GM11168 (cell line): ENCODE measurements around the gene TLL2.
"Not testable (repeated sequence)": the region's sequence is repeated elsewhere in the genome, so short reads cannot be mapped to it uniquely, and the experiment has no call there.

Experiments
- in situ Hi-C: fragments of 300-500 bp; cut with MboI; formaldehyde crosslinking; loops from one replicate; pipeline ENCODE4 v1.12.0; 2022; ENCODE audit warnings: low sequenced_read_pairs; ENCODE audit not compliant: unreplicated experiment

Gene TLL2

DNA sequence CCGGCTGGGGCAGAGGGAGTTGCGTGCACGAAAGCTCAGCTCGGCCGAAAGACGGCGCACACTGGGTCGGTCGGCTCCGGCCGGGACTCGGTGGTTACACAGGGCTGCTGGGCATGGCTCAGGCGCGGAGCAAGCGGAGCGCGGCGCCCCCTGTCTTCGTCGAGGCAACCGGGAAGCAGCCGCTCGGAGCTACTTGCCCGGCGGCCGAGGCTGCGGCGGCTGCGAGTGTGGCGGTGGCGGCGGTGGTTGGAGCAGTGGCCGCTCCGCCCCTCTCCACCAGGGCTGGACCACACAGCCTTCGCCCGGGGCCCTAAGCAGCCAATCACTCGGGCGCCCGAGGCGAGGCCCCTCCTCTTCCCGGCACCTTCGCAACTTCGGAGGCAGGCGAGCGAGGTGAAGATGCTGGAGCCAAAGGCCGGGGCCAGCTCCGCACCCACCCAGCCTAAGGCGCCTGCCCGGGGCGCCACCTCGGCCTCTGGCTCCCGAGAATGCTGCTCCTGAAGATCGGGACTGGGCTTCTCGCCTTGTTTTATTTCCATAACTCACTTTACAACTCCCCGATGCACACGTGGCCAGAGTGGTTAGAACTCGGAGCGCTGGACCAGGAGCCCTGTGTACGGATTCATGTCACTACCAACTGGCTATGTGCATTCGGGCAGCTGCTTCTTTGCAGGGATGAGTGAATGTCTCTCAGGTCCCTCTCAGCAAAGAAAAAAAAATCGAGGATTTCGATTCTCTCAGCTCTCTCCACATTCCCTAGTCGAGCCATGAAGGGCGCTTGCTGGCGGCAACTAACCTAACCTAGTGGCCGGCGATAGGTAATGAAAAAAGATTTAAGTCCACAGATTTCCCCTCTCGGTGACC lies at the start of gene TLL2:
TLL2 (minus strand) TSS at position 229 of the 864 bp plus-strand sequence. CDS start 241 bp downstream, outside the sequence.
- in situ Hi-C loops, result loop anchor here (5.0 kb wide), 1 partner anchor 122 kb away; no protein-coding TSS in a partner anchor

DNA sequence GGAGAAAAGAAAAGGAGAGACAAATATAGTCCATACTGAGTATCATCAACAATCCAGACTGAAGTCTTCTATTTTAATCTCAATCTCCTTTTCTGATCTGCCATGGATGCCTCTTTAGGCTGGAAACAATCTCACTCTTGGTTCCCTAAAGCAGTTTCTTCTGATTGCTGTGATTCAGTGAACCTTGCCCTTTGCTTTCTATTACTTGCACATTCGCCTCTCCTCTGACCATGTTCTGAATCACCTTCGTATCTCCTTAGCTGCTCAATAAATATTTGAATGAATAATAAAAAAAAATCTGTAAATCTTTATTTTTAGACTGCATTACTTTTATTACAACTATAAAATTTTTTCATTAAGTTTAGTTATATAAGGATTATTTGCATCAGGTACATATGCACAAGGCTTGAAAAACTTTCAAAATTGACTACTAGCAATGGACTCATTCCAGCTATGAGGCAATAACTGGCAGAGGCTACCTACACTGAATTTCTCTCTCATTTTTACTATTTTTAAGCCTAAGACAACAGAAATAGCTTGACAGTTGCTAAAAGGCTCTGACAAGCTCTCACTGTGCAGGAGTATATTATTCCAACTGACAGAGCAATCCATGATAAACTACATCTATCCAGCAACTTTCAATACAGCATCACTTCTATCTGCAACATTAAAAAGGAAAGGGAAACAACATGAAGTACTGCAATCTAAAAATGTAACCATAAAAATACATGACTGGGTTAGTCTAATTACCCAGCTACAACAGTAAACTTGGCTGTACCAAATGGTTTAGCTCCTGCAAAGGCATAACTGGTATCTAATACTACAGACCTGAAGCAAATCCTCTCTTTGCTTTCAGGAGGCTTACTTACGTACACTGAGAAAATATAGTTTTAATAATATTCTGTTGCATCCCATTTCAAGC lies 47.5 kb upstream of the TLL2 start:
- in situ Hi-C loops, result no loop called here

DNA sequence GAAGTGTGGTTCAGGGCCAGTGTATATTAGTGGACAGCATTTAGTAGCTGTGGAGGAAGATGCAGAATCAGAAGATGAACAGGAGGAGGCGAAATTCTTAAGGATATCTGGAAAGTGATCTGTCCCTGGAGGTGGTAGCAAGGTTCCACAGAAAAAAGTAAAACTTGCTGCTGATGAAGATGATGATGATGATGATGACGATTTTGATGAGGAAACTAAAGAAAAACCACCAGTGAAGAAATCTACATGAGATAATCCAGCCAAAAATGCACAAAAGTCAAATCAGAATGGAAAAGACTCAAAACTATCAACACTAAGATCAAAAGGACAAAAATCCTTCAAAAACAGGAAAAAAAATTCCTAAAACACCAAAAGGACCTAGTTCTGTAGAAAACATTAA lies 46.8 kb upstream of the TLL2 start:
- in situ Hi-C loops, result no loop called here

DNA sequence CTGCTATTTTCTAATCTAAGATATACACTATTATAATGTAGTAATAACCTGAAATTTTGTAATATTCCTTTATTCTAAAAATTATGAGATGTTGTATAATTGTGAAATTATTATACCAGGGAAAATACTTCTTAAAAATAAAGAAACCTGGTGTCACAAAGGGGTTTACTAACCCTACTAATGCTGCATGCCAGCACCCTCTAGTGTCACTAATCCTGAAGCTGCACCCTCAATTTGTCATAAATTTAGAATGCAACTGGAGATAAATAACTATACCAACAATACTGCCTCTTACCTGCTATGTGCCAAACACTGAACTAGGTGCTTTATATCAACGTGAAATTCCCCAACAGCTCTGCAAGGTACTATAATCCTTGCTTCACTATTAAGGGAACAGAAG lies 42.3 kb upstream of the TLL2 start:
- in situ Hi-C loops, result no loop called here

DNA sequence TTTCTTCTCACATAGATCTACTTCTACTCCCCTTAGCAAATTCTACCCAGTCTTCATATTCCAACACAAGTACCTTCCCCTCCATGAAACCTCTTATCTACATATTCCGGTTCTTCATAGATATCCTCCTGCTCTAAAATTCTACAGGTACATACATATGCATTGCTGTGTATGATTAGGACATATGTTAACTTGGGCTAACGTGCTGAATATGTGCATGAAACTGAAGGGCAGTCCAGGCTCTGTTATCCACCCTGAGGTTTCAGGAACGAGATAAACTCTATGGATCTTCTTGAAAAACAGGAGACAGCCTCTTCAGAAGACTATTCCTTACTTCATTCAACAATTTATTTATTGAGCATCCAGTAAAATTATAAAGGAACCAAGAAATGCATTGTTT lies 41.6 kb upstream of the TLL2 start:
- in situ Hi-C loops, result no loop called here

DNA sequence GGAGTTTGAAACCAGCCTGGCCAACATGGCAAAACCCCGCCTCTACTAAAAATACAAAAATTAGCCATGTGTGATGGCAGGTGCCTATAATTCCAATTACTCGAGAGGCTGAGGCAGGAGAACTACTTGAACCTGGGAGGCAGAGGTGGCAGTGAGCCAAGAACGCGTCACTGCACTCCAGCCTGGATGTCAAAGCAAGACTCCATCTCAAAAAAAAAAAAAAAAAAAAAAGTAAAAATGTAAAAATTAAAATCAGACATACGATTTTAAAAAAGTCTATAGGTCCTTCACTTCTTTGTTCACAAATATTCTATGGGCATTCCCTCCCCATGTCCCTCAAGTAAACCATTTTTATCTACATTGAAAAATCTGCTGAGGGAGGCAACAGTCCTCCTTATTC lies 34.9 kb upstream of the TLL2 start:
- in situ Hi-C loops, result no loop called here

DNA sequence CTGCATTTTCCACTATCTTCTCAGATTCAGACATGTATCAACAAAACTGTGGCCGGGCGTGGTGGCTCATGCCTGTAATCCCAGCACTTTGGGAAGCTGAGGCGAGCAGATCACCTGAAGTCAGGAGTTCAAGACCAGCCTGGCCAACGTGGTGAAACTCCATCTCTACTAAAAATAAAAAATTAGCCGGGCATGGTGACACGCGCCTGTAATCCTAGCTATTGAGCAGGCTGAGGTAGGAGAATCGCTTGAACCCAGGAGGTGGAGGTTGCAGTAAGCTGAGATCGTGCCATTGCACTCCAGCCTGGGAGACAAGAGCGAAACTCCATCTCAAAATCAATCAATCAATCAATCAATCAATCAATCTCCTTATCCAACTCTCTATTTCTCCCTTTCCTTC lies 31.8 kb upstream of the TLL2 start:
- in situ Hi-C loops, result not testable (repeated sequence)

DNA sequence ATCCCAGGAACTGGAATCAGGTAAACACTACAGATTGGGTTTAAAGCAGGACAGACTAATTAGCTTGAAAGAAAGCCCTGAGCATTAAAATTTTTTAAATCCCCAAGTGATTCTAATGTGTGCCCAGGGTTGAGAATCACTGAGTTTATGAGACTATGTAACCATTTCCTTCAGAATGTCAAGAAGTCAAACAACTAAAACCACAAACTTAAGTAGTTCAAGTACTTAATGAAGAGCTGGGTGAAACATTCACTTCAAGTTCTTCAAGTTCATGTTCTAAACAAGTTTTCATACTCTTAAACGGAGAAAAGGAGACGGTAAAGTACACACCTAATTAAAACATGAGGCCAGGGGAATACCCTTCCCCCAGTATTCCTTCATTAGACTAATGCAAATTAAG lies 28.2 kb upstream of the TLL2 start:
- in situ Hi-C loops, result no loop called here

DNA sequence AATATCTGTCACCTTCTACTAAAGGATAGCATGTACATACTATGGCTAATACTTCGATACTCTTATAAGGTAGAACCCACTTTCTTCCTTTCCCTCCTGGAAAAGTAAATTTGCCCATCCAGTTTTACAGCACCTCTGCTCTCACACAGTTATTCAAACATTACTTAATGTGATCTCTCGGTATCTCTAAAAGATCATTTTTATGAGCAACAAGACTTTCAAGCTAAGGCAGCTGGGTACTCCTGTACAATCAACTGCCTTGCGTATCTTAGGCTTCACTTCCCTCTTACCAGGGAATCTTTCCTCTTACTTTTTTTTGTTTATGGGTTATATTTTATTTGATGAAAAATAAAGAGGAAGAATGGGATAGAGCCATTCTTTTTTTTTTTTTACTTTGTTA lies 26.5 kb upstream of the TLL2 start:
- in situ Hi-C loops, result no loop called here

DNA sequence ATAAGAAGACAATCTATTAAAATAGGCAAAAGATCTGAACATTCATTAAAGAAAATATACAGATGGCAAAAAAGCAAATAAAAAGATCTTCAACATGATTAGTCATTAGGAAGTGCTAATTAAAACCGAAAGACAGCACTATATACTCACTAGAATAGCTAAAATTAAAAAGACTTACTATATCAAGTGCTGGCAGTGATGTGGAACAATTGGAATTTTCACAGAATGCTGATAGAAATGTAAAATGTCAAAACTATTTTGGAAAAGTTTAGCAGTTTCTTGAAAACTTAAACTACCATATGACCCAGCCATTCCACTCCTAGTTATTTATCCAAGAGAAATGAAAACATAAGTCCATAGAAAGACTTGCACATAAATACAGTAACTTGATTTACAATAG lies 25.0 kb upstream of the TLL2 start:
- in situ Hi-C loops, result no loop called here

DNA sequence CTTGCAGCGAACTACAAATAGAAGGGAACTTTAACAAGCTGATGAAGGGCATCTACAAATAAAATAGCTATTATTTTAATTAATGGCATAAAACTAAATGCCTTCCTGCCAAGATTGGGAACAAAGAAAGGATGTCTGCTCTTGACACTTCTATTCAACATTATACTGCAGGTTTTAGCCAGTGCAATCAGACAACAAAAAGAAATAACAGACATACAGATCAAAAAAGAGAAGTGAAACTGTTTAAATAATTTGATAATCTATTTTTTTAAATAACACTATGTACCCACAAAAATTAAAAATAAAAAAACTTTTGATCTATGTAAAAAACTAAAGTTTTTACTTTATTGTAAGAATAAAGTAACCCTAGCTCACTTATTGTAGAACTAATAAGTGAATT lies 22.4 kb upstream of the TLL2 start:
- in situ Hi-C loops, result no loop called here

DNA sequence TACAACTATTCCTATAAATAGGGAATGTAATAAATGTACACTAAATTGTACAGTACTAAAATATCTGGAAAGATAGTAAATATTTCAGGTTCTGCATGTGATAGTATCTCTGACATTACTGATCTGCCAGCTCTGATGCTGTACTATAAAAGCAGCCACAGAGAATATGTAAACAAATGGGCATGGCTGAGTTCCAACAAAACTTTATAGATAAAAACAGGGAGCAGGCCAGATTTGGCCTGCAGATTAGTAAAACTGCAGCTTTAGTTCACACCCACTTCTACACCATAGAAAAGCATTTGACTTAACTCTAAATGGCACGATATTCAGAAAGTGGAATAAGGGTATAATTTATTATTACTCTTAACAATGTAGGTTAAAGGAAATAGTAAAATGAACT lies 18.8 kb upstream of the TLL2 start:
- in situ Hi-C loops, result no loop called here

DNA sequence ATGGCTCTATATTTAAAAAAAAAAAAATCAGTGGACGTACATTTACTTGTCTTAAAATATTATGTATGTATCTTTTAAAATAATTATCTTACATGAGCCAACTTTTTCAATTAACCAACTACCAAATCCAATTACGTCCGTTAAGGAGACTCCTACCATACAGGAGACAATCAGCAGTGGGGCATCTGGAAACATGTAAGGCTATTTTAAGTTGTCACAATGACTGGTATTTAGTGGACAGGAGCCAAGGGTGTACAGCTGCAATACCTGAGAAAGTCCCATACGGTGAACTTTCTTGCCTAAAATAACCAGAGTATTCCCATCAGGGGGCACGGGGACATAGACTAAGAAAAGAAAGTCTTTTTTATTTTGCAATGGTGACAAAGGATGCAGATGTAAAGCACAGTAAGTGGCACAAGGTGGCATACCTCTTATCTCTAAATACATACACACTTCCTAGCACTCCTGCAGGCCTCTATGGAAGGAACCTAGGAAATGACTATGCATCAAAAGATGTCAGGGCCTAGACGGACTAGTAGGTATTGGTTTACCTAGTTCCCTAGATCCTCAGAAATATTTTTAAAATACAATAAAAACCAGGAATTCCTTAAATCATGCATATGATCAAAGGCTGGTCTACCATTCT lies 16.0 kb upstream of the TLL2 start:
- in situ Hi-C loops, result no loop called here

DNA sequence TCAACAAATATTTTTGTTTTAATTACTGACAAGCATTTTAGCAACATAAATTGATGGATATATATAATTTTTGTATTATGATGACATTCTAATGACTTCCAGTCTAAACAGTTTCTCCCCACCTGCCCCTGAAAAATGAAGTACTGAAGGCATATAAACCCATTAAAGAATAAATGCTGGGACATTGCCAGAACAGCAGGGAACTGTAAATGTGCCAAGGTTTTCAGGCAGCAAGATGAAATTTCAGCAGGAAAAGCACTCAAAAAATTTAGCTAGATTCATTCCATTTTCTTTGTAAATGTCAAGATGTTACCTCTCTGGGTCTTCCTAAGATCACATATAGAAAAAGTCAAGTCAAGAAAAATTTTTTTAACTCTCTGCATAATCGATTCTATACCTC lies 11.0 kb upstream of the TLL2 start:
- in situ Hi-C loops, result no loop called here

DNA sequence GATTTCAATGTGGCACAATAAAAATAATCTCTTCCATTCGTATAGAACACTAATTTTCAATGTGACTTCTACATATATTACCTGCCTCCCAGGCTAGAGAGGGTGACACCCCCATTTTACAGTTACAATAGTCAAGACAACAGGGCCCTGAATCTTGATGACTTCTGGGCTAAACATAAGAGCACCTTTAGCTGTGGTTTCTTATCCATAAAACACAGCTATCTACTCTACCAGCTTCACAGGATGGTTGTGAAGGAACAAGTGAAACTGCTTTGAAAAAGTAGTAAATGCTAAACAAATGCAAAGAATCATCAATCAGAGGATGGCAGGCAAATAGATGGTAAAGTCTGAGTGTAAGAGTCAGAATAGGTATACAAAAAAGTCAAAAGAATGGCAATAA lies 3.6 kb upstream of the TLL2 start:
- in situ Hi-C loops, result no loop called here

DNA sequence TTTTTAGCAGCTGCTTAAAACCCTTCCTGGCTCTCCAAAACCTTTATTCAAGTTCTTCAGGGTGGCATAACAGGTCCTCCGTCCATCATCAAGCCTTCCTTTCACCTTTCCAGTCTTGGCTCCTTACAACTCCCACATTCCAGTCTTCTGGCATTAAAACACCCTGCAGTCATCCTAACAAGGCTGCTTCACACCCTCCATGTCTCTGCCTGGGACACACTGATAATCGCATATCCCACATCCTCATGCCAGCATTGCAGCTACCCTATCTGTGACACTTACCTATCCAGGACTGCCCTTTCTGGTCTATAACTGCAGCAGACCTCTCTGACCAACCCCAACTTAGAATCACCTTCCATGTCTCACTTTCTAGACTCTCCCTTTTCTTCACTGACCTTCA lies 2.6 kb upstream of the TLL2 start:
- in situ Hi-C loops, result no loop called here

DNA sequence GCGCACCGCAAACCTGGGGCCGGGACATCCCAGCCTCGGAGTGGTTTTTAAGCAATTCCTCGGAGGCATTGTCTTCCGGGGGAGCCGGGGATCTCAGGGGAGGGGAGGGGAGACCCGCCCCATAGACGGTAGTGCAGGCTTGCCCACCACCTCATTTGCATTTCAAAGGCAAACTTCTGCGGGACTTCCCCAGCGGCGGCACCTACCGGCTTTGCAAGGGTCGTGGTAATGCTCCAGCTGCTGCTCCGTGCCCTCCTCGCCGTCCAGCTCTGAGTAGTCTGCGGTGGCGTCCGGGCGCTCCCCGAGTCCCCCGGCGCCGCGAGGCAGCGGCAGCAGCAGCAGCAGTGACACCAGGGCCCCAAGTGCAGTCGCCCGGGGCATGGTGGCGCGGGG lies 425 bp downstream of the TLL2 start:
- in situ Hi-C loops, result loop anchor here (5.0 kb wide), 1 partner anchor 121 kb away; no protein-coding TSS in a partner anchor

DNA sequence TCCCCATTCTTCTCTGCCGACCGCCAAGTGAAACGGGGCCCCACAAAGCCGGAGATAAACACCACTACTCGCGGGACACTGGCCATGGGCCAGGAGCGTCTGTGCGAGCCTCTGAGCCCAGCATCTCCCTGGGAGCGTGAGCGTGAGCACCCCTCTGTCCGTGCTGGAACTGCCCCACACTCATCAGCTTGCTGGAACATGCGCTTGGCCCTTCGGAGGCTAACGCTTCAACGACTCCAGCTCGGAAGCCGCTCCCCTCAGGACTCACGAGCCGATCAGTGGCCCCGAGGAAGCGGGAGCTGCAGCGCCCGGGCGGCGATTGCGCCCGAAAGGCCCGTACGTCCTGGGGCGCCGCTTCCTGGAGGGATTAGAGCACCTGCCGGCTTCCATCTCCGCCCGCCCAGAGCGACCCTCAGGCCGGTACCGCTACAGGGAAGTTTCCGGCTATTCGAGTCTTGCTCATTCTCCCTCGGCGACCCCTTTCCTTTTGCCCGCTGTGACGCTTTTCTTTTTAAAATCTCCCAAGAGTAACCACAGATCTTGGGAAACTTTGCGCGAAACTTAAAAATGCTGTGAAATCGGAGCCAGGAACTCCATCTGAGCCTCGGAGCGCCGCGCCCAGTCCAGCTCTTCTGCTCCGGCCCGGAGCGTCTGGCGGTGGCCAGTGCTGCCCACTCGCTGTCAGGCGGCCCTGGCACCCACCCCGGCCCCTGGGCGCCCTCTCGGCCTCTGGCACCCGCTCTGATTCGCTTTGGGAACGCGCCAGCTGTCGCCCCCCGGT lies 1.0 kb downstream of the TLL2 start:
- in situ Hi-C loops, result loop anchor here (5.0 kb wide), 1 partner anchor 120 kb away; no protein-coding TSS in a partner anchor

DNA sequence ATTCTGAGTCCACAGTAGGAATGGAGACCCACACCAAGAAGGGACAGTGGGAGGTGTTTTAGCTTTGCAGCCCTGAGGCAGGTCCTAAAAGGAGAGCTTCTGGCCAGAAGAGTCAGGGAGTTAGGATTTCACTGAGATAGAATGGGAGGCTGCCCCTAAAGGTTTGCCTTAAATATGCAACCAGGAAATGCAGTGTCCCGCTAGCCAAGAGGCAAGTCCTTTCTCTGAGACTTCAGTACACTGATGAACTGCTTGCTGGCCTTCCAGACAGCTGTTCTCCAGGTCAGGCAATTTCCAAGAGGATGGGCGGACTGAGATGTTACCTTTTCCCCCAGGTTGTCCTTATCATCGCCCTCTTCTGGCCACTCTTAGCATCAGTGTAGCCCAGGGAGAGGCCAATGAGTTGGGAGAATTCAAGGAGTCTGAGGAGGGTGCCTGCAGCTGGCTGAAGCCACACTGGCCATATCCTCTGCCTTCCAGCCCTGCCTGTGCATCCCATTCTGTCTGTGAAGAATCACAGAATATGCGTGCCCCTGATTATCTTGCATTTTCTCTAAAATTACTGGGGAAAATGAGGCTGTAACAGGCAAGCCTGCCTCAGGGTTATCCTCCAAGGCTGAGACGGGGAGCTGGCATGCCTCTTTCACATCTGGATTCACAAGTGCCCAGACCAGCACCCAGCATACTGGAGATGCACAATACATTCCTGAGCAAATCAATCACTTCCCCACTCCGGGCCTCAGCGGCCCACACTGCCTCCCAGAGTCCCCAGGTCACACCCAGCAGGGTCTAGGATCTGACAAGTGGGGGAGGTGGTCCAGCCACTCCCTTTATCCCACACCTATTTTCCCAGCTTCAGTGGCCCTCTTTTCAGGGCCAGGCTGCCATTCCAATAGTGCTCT lies 2.4 kb downstream of the TLL2 start:
- in situ Hi-C loops, result loop anchor here (5.0 kb wide), 1 partner anchor 119 kb away; no protein-coding TSS in a partner anchor
